Glutamatergic neuron (in vitro differentiated cells): ENCODE results near the gene ZNF619. TPM values are rescaled to one million over a fixed set of nuclear protein-coding genes. Genes with fewer than 3 reads are reported as not detected.

ENCODE experiments used
- DNase-seq: peaks from one replicate; pipeline ENCODE4 v3.0.0; 2022
- H3K27ac Mint-ChIP-seq: one replicate; pipeline ENCODE4 v1.8.0; 2020; ENCODE audit warnings: mild to moderate bottlenecking, mixed read lengths, inconsistent platforms; ENCODE audit not compliant: unreplicated experiment
- H3K27me3 Mint-ChIP-seq: one replicate; pipeline ENCODE4 v1.8.0; 2020; ENCODE audit warnings: mild to moderate bottlenecking, moderate library complexity, mixed read lengths, inconsistent platforms; ENCODE audit not compliant: unreplicated experiment
- H3K36me3 Mint-ChIP-seq: one replicate; pipeline ENCODE4 v1.8.0; 2020; ENCODE audit warnings: mild to moderate bottlenecking, mixed read lengths, inconsistent platforms; ENCODE audit not compliant: unreplicated experiment
- H3K4me1 Mint-ChIP-seq: one replicate; pipeline ENCODE4 v1.8.0; 2020; ENCODE audit warnings: mild to moderate bottlenecking, low read depth, mixed read lengths, inconsistent platforms; ENCODE audit not compliant: unreplicated experiment
- H3K4me3 Mint-ChIP-seq: one replicate; pipeline ENCODE4 v1.8.0; 2020; ENCODE audit warnings: mild to moderate bottlenecking, mixed read lengths, inconsistent platforms; ENCODE audit not compliant: unreplicated experiment
- H3K9me3 Mint-ChIP-seq: one replicate; pipeline ENCODE4 v1.8.0; 2020; ENCODE audit warnings: mild to moderate bottlenecking, moderate library complexity, mixed read lengths, inconsistent platforms; ENCODE audit not compliant: unreplicated experiment
- long read RNA-seq: library from polyadenylated mRNA; unstranded; transcript quantifications from one replicate; pipeline ENCODE4 v2.0.0, GENCODE V29; 2020; ENCODE audit not compliant: unreplicated experiment
- total RNA-seq: library from RNA; stranded (reverse); fragmentation: NEBNext Ultra II Directional; extraction: Animal tissue kit (Norgen Biotek cat#: 25700); gene quantifications from one replicate; pipeline ENCODE4 v1.2.1, GENCODE V29; 2021; ENCODE audit not compliant: unreplicated experiment
- TF ChIP-seq, protein P1 (sequence below): fragments of 200-600 bp; sonication (generic); IDR thresholded peaks from one replicate; pipeline ENCODE4 v1.5.0; 2021; ENCODE audit not compliant: partially characterized antibody, unreplicated experiment

The ZNF619 gene
- 7.2 TPM for total RNA-seq
- long read RNA-seq, full-length matches to known transcripts = 1 of 2 reads
- long read RNA-seq, partial matches to known transcripts = 0 of 2 reads
- long read RNA-seq, other reads (novel, unspliced or antisense) = 1 of 2 reads

DNA sequence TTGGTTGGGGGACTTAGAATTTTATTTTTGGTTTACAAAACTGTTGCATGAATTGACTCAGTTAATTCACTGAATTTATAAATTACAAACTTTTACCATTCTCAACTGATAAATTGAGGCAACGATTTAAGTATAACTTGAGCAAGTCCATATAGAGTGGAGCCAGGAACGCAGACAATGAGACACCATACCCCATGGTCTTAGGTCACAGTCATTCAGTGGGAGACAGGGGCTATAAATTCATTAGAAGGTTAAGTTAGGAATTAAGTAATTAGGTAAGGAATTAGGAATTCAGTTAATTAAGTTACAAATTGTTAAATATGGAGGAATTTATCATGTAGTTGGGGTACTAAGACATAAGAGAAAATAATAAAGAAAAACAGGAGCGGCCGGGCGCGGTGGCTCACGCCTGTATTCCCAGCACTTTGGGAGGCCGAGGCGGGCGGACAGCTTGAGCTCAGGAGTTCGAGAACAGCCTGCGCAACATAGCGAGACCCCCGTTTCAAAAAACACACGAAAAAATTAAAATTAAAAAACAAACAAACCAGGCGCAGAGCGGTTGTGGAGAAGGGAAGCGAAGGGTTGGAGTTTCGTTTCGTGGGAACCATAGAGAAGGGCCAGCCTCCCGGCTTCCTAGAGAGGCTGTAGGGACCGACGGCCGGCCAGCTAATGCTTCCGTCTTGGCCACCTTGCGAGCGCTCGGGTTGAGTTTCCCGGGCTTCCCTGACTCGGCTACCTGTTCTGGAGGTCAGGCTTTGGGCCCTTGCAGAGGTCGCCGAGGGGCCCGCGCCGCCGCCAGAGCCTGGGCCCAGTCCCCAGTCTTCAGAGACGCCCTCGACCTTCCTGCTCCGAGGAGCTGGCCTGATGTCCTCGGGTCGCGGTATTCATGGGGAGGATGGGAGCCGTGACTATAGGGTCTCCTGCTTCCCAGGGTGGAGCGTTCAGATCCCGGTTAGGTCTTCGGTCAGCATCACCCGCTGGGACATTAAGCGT is at the start of gene ZNF619:
Gene ZNF619, plus strand, starts transcription at position 645 of the 993 bp plus-strand sequence. CDS start 858 bp downstream, outside the sequence.
- Mint-ChIP-seq H3K27ac (peak within 1 kb of the TSS; percentile 80), H3K9me3 (peaks cover 4% of the 10 kb centered on the region), H3K27me3 (peaks cover 2% of the 10 kb centered on the region), H3K4me3 (peak within 1 kb of the TSS; percentile 93), H3K36me3 (no peaks in the 10 kb centered on the region), H3K4me1 (peaks cover 4% of the 10 kb centered on the region)
- peak; percentile 74 for DNase-seq
- TF ChIP-seq, protein P1, sequence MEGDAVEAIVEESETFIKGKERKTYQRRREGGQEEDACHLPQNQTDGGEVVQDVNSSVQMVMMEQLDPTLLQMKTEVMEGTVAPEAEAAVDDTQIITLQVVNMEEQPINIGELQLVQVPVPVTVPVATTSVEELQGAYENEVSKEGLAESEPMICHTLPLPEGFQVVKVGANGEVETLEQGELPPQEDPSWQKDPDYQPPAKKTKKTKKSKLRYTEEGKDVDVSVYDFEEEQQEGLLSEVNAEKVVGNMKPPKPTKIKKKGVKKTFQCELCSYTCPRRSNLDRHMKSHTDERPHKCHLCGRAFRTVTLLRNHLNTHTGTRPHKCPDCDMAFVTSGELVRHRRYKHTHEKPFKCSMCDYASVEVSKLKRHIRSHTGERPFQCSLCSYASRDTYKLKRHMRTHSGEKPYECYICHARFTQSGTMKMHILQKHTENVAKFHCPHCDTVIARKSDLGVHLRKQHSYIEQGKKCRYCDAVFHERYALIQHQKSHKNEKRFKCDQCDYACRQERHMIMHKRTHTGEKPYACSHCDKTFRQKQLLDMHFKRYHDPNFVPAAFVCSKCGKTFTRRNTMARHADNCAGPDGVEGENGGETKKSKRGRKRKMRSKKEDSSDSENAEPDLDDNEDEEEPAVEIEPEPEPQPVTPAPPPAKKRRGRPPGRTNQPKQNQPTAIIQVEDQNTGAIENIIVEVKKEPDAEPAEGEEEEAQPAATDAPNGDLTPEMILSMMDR = no peak

DNA sequence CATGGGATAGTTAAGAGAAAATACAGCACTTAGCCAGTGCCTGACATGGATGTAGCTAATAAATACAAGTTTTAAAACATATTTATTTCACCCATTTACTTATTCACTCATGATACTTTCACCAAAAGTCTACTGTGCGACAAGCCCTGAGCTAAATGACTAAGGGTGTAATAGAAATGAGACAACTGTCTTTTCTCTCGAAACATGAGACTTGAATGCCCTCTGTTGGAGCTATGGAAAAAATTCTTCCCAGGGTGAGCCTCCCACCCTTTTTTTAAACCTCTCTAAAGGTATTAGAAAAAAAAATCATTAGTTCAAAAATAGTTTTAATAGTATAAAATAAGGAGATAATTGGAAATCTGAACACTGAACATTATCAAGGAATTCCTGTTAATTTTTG is 44.1 kb upstream of the ZNF619 start:
- Mint-ChIP-seq H3K27ac (no peak overlapping the region), H3K4me1 (peaks cover 3% of the 10 kb centered on the region), H3K27me3 (no peaks in the 10 kb centered on the region), H3K36me3 (no peaks in the 10 kb centered on the region), H3K4me3 (no peak overlapping the region), H3K9me3 (no peaks in the 10 kb centered on the region)
- TF ChIP-seq, protein P1 = no peak
- DNase-seq = no peak

DNA sequence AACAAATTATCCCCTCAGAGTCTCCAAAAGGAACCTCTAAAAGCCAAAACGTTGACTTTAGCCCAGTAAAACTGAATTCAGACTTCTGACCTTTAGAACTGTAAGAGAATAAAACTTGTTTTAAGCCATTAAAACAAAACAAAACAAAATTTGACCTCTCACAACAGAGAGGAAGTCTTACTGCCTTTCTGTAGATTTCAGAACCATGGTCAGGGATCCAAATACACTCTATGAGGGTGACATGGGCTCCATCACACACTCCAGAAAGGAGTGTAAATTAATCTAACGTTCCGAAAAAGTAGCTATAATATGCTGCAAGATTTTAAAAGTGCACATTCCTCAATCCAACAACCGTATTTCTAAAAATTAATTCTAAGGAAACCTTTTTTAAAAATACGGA is 39.0 kb upstream of the ZNF619 start:
- H3K4me3 Mint-ChIP-seq = no peak overlapping the region
- no peaks in the 10 kb centered on the region for H3K4me1 Mint-ChIP-seq
- no peak overlapping the region for H3K27ac Mint-ChIP-seq
- TF ChIP-seq, protein P1 = no peak
- H3K36me3 Mint-ChIP-seq = no peaks in the 10 kb centered on the region
- H3K9me3 Mint-ChIP-seq = peaks cover 1% of the 10 kb centered on the region
- no peaks in the 10 kb centered on the region for H3K27me3 Mint-ChIP-seq
- no peak for DNase-seq

DNA sequence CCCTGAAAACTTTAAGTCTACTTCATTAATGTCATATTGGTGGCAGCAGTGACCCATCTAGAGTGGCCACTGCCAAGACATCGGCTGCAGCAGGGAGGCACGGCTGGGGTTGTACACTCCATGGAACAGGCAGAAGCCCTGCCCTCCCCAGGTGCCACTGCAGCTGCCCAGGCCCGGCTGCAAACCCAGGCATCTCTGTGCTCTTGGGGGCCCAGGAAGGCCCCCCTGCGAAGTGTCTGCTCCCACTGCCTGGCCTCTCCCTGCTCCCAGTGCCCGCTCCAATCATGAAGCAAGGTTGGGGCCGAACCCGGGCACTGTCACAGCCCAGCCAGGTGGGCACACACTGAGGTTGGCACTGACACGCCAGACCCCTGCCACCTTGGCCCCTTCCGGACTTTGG is 31.9 kb upstream of the ZNF619 start:
- DNase-seq = no peak
- TF ChIP-seq, protein P1 = no peak
- Mint-ChIP-seq H3K27me3 (no peaks in the 10 kb centered on the region), H3K27ac (no peak overlapping the region), H3K9me3 (peaks cover 1% of the 10 kb centered on the region), H3K36me3 (no peaks in the 10 kb centered on the region), H3K4me1 (no peaks in the 10 kb centered on the region), H3K4me3 (no peak overlapping the region)

DNA sequence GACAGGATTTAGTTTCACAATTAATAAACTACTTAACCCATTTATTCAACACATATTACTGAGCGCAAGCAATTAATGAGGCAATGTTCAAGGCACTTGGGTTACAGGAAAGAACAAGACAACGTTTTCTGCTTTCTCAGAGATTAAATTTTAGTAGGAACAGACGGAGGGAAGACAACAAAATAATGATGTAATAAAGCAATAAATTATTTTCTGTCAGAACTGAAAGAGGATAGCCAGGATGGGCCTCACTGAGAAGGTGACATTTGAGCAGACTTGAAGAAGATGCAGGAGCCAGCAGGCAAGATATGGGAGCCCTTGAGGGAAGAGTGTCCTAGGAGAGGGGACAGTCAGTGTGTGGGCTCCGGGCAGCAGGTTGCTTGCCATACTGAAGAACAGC is 31.0 kb upstream of the ZNF619 start:
- TF ChIP-seq, protein P1 = no peak
- H3K36me3 Mint-ChIP-seq = no peaks in the 10 kb centered on the region

More for the DNA sequence above, 31.0 kb upstream of the ZNF619 start:
- Mint-ChIP-seq H3K27me3 (no peaks in the 10 kb centered on the region), H3K4me1 (no peaks in the 10 kb centered on the region), H3K4me3 (no peak overlapping the region), H3K9me3 (peaks cover 1% of the 10 kb centered on the region), H3K27ac (no peak overlapping the region)
- DNase-seq = no peak
